Endothelial cell of hepatic sinusoid (primary cell): ENCODE data around the gene ST8SIA5.

ENCODE experiments used
- in situ Hi-C: cut with HindIII; loops from 2 replicates; pipeline ENCODE4 v1.10.0; 2017; ENCODE audit warnings: low sequenced_read_pairs

Gene ST8SIA5

GRCh38 chr18:46750626-46751025 is 6.2 kb downstream of the ST8SIA5 start:
- in situ Hi-C loops, result no loop called here

DNA sequence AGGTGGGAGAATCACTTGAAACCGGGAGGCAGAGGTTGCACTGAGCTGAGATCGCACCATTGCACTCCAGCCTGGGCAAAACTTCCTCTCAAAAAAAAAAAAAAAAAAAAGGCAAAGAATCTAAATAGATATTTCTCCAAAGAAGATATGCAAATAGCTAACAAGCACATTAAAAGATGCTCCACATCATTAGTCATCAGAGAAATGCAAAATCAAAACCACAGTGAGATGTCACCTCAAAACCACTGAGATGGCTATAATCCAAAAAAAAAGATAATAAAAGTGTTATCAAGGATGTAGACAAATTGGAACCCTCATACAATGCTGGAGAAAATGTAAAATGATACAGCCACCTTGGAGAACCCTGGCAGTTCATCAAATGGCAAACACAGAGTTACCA is 8.4 kb downstream of the ST8SIA5 start:
- in situ Hi-C loops, result no loop called here

DNA sequence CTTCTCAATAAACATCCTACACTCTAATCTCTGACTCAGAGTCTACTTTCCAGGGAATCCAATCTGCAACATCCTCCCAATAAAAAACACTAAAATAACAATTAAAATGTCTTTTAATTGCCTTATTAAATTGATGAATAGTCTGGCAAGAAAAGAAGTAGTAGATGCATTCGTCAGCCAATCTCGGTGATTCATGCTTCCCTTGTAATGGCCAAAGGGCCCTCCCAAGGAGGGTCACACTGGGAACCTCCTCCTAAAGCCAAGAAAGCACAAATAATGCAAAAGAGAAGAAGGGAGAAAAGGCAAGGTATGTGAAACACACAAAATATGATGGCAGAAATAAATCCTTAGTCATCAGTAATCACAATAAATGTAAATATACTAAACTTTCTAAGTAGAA is 16.8 kb downstream of the ST8SIA5 start:
- in situ Hi-C loops, result no loop called here

DNA sequence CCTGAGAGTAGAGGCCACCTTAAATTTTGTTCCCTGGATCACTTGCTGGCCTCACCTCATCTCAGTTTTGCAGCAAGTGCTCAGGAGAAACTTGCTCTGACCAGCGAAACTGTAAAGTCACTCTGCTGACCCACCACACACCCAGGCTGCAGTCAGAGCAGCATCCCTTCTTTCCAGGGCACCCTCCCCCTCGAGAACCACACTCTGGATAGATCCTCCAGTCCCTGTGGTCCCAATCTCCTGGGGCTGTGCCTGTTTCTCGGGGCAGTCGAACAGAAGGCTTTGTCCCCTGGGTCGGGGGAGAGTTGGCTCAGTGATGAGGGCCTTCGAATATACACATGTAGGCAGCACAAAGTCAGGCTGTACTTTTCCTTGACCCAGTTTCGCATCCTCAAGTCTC is 18.4 kb downstream of the ST8SIA5 start:
- in situ Hi-C loops, result no loop called here

DNA sequence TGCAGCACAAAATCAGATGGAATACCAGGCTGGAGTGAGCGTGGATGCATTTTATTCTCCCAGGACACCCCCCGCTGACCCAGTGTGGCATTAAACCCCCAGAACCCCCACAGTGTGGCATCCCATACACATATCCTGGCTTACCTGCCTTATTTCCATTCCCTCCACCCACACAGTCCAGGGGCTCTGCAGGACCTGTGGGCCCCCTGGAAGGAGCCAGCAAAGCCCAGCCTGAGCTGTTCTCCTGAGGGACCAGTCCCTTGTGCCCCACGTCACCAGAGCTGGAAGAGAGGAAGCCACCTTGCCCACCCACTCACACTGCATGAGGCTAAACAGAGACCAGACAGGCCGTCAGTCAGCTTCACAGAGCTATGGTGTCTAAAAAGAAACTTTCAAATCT is 20.1 kb downstream of the ST8SIA5 start:
- in situ Hi-C loops, result no loop called here

DNA sequence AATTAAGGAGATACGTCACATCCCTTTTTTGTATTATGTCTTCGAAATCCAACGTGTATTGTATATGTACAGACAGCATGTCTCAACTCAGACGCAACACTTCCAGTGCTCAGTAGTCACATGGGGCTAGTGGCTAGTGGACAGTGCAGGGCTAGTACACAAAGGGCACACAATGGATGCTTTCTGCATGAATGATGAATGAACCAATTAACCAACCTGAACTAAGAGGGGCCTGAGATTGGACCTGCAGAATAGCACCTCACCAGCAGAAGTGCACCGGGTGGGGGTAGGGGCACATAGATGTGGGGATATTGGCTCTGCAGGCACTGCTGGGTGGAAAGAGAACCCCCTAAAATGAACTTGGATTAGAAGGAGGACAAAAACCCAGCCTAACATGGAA is 20.7 kb downstream of the ST8SIA5 start:
- in situ Hi-C loops, result no loop called here

DNA sequence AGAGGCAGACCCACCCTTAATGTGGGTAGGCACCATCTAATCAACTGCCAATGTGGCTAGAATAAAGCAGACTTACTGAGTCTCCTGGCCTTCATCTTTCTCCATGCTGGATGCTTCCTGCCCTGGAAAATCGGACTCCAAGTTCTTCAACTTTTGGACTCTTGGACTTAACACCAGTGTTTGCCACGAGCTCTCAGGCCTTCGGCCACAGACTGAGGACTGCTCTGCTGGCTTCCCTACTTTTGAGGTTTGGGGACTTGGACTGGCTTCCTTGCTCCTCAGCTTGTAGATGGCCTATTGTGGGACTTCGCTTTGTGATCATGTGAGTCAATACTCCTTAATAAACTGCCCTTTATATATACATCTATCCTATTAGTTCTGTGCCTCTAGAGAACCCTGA is 21.9 kb downstream of the ST8SIA5 start:
- in situ Hi-C loops, result no loop called here

DNA sequence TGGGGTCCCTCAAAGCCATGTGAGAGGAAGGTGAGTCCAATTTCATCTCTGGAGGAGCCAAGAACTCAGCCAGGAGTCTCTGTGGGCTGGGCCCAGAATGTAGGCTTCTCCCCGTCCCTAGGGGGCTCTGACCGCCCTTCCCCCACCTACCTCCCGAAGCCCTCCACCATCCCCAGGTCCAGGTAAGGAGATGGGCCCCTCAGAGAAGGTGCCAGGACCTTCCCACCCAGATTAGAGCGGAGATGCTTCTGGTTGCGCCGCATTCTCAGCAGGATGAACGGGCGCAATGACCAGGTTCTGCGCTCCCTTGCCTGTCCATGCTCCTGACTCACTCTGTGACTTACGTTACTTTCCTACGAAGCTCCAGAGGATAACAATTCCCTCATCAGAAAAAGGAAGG is 23.0 kb downstream of the ST8SIA5 start:
- in situ Hi-C loops, result no loop called here

- in situ Hi-C loops, result no loop called here
Measured at GRCh38 chr18:46732801-46733200, 24.1 kb downstream of the ST8SIA5 start.

DNA sequence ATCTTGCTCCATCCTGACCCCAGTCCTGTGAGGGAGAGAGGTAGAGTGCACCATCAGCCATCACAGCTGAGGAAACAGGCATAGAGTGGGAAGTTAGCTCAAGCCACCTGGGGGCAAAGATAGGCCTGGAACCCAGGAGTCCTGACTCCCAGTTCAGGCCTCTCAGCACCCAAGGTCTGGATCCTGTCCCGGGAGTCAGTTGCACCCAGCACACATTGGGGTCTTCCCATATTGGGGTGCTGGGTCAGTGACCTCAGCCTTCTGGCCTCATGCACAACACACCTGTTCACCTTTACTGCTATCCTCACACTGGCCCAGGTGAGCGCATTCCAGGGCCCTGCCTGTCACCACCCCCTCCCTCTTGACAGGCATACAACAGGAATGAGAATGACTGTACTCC is 24.7 kb downstream of the ST8SIA5 start:
- in situ Hi-C loops, result no loop called here

- in situ Hi-C loops, result no loop called here
Measured at GRCh38 chr18:46731316-46731715, 25.5 kb downstream of the ST8SIA5 start.

GRCh38 chr18:46728219-46728930 is 28.5 kb downstream of the ST8SIA5 start:
- in situ Hi-C loops, result no loop called here

DNA sequence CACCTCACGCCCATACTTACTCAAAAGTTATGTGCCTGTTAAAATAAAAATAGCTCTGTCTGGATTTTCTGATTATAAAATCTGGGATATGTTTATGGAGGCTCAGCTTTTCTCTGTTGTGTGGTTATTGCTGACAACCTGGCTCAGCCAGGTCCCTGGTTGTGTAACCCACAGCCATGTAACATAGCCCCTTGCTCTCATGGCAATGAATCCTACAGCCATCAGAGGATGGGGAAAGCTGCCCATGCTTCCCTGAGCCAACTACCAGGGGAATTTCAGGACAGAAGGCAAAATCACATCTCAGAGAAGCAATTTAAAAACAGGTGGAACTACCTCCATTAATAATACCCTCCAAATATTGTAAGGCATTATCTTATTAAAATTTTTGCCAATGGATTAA is 29.7 kb downstream of the ST8SIA5 start:
- in situ Hi-C loops, result no loop called here

DNA sequence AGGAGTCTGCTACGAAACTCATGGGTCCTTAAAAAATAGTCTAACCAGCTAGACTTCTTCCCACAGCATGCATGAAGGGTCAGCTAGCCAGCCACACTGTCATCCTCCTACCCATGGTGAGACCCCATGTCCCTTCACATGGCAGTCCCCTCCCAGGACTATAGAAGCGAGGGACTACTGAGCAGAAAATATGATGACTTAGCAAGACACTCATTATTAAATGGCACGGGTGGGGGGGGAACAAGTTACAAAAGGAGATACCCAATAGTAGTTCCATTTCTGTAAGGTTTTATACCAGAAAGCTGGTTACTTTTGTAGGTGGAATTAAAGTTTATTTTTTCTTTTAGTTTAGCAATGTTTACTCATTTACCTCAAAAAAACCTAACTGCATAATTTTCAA is 31.5 kb downstream of the ST8SIA5 start:
- in situ Hi-C loops, result no loop called here

- in situ Hi-C loops, result no loop called here
Measured at GRCh38 chr18:46723856-46724415, 32.9 kb downstream of the ST8SIA5 start.

- in situ Hi-C loops, result no loop called here
Measured at GRCh38 chr18:46722051-46722450, 34.8 kb downstream of the ST8SIA5 start.

GRCh38 chr18:46721331-46721730 is 35.5 kb downstream of the ST8SIA5 start:
- in situ Hi-C loops, result no loop called here

DNA sequence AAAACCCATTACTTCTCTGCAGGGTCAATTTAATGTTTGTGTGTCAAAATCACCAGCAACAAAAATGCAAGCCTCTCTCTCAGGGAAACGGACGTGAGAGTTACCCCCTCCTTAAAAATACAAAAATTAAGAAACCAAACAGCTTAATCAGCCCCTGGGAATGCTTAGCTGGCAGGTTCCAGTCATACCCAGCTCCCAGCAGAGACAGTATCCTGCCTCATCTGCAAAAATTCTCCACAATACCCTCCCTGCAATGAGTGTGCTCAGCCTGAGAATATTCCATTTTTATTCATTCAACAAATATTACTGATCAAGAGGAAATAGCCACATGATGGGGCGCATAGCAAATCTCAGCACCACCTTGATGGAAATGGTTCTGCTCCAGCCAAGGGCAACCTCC is 36.3 kb downstream of the ST8SIA5 start:
- in situ Hi-C loops, result no loop called here

- in situ Hi-C loops, result no loop called here
Measured at GRCh38 chr18:46720092-46720491, 36.8 kb downstream of the ST8SIA5 start.

DNA sequence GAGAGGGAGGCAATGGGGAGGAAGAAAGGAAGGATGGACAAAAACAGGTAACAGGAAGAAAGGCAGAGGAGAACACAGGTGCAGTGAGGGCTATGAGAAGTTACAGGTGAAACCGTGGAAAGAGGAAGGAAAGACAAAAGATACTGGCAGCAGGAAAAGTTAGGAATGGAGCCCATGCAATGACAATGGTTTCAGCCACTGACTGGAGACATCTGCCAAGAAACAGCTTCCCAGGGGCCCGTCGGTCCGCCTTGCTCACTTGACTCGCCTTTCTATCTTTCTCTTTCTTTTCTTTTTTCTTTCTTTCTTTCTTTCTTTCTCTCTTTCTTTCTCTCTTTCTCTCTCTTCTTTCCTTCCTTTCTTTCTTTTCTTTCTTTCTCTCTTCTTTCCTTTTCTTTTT is 37.5 kb downstream of the ST8SIA5 start:
- in situ Hi-C loops, result no loop called here

- in situ Hi-C loops, result no loop called here
Measured at GRCh38 chr18:46718501-46719341, 38.1 kb downstream of the ST8SIA5 start.

DNA sequence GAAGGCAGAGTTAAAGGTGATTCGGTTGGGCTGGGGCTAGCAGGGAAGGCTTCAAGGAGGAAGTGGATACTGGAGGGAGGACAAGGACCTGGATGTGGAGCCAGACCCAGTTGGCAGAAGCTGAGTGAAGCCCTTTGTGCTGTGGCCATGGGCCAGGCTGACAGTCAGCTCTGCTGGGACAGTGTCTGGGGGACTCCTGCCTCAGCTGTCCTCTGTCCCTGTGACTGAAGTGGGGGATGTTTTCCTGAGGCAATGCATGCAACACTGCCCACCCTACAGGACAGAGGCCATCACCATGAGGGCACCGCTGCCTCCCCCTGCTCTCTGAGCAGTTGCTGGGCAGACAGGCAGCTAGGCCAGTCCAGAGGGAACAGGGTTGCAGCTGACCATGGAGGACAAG is 40.0 kb downstream of the ST8SIA5 start:
- in situ Hi-C loops, result no loop called here
